ENCODE measurements around the gene TBC1D9B.

TBC1D9B gene

GRCh38 chr5:179918742-179919486 lies 11.2 kb upstream of the TBC1D9B start:
- no peak for TF ChIP-seq CTCF (IDR thresholded peaks at IDR 0.05; ENCODE audit: low read depth, low read length, missing control alignments)

GRCh38 chr5:179916523-179916922 lies 8.8 kb upstream of the TBC1D9B start:
- no peak for DNase-seq (ENCODE audit: low read depth)
- no peak overlapping the region for H3K4me3 ChIP-seq (ENCODE audit: low read depth, low read length)
- TF ChIP-seq CTCF (IDR thresholded peaks at IDR 0.05; ENCODE audit: low read depth, low read length, missing control alignments) = no peak

More at GRCh38 chr5:179918742-179919486, 11.2 kb upstream of the TBC1D9B start:
- no peak overlapping the region for H3K4me3 ChIP-seq (ENCODE audit: low read depth, low read length)
- no peak for DNase-seq (ENCODE audit: low read depth)

GRCh38 chr5:179915406-179915935 lies 7.8 kb upstream of the TBC1D9B start:
- no peak for DNase-seq (ENCODE audit: low read depth)
- H3K4me3 ChIP-seq (ENCODE audit: low read depth, low read length) = no peak overlapping the region
- no peak for TF ChIP-seq CTCF (IDR thresholded peaks at IDR 0.05; ENCODE audit: low read depth, low read length, missing control alignments)

- TF ChIP-seq CTCF (IDR thresholded peaks at IDR 0.05; ENCODE audit: low read depth, low read length, missing control alignments) = no peak
- DNase-seq (ENCODE audit: low read depth) = no peak
- no peak overlapping the region for H3K4me3 ChIP-seq (ENCODE audit: low read depth, low read length)
Measured at GRCh38 chr5:179914032-179914755, 6.5 kb upstream of the TBC1D9B start.

- DNase-seq (ENCODE audit: low read depth) = no peak
- no peak overlapping the region for H3K4me3 ChIP-seq (ENCODE audit: low read depth, low read length)
- TF ChIP-seq CTCF (IDR thresholded peaks at IDR 0.05; ENCODE audit: low read depth, low read length, missing control alignments) = no peak
Measured at GRCh38 chr5:179913461-179913860, 5.8 kb upstream of the TBC1D9B start.

GRCh38 chr5:179912951-179913350 lies 5.3 kb upstream of the TBC1D9B start:
- no peak for DNase-seq (ENCODE audit: low read depth)
- no peak for TF ChIP-seq CTCF (IDR thresholded peaks at IDR 0.05; ENCODE audit: low read depth, low read length, missing control alignments)
- no peak overlapping the region for H3K4me3 ChIP-seq (ENCODE audit: low read depth, low read length)

Measured in GM12864 (cell line).